HepG2 (cell line): ENCODE data around the gene MAJIN. TPM values are rescaled to one million over a fixed set of nuclear protein-coding genes. Genes with fewer than 3 reads are reported as not detected.

Experiments
- CBFB ChIP-seq: sonication (generic); formaldehyde crosslinking; IDR thresholded peaks from 2 replicates; pipeline ENCODE4 v1.4.0; 2020; ENCODE audit warnings: missing genetic modification reagents
- ESRRA ChIP-seq: sonication (generic); formaldehyde crosslinking; IDR thresholded peaks from 2 replicates; pipeline ENCODE4 v1.5.1; 2020; ENCODE audit warnings: mild to moderate bottlenecking, low read depth, missing genetic modification reagents
- MAFG ChIP-seq: sonication (generic); formaldehyde crosslinking; IDR thresholded peaks from 2 replicates; pipeline ENCODE4 v1.5.1; 2020; ENCODE audit warnings: mild to moderate bottlenecking, missing genetic modification reagents
- SAFB2 ChIP-seq: sonication (generic); formaldehyde crosslinking; IDR thresholded peaks from 2 replicates; pipeline ENCODE4 v1.5.1; 2020; ENCODE audit warnings: missing genetic modification reagents, low read depth, mild to moderate bottlenecking, borderline replicate concordance
- SETDB1 ChIP-seq: sonication (generic); formaldehyde crosslinking; IDR thresholded peaks from 2 replicates; pipeline ENCODE4 v1.5.1; 2020; ENCODE audit warnings: missing genetic modification reagents, mild to moderate bottlenecking, borderline replicate concordance
- STAT5B ChIP-seq: sonication (generic); formaldehyde crosslinking; IDR thresholded peaks from 2 replicates; pipeline ENCODE4 v1.4.0; 2020; ENCODE audit warnings: missing genetic modification reagents
- ZFP1 ChIP-seq: IDR thresholded peaks from 2 replicates; pipeline ENCODE4 v1.6.1; 2016
- ZKSCAN8 ChIP-seq: IDR thresholded peaks from 2 replicates; pipeline ENCODE4 v1.6.1; 2016; ENCODE audit warnings: borderline replicate concordance, missing genetic modification reagents, missing compliant biosample characterization
- ZNF24 ChIP-seq: fragments of 450-650 bp; IDR thresholded peaks from 2 replicates; pipeline ENCODE4 v1.6.1; 2017; ENCODE audit warnings: antibody characterized with exemption, mild to moderate bottlenecking
- ZNF501 ChIP-seq: sonication (generic); formaldehyde crosslinking; IDR thresholded peaks from 2 replicates; pipeline ENCODE4 v1.5.1; 2020; ENCODE audit warnings: mild to moderate bottlenecking, moderate library complexity, missing genetic modification reagents
- ZNF776 ChIP-seq: sonication (generic); formaldehyde crosslinking; IDR thresholded peaks from 2 replicates; pipeline ENCODE4 v1.4.0; 2020; ENCODE audit warnings: mild to moderate bottlenecking, missing genetic modification reagents
- ZNF816 ChIP-seq: sonication (generic); formaldehyde crosslinking; IDR thresholded peaks from 2 replicates; pipeline ENCODE4 v1.8.0; 2022; ENCODE audit warnings: missing genetic modification reagents, mild to moderate bottlenecking, borderline replicate concordance
- polyA plus RNA-seq, 8 experiments: library from polyadenylated mRNA; depleted of rRNA in 3 of 8; stranded (reverse) in 7 of 8; unstranded in 1 of 8; fragments of >200 nt; fragmentation: Illumina TruSeq in 4 of 8; extraction: Trizol in 4 of 8; gene quantifications; 2 replicates each; pipeline versions ENCODE4 v1.2.1 to v1.2.3, GENCODE V29; 2011 to 2016; ENCODE audit warnings: low read depth in 4 of 8, missing spikeins in 1 of 8, mixed read lengths in 1 of 8; ENCODE audit not compliant: insufficient read depth in 1 of 8
- total RNA-seq, 5 experiments: library from RNA; depleted of rRNA; stranded (reverse); fragments of >200 nt; fragmentation: Illumina TruSeq; extraction: Trizol; gene quantifications; 2 replicates each; pipeline ENCODE4 v1.2.3, GENCODE V29; 2016; ENCODE audit warnings: low read depth in 1 of 5
- TF ChIP-seq, protein P1 (sequence below): sonication (generic); formaldehyde crosslinking; conservative IDR thresholded peaks from 2 replicates; pipeline ENCODE4 v1.8.0; 2022; ENCODE audit warnings: low read depth, missing genetic modification reagents
- TF ChIP-seq, protein P2 (sequence below): sonication (generic); formaldehyde crosslinking; IDR thresholded peaks from 2 replicates; pipeline ENCODE4 v1.4.0; 2020; ENCODE audit warnings: missing genetic modification reagents
- TF ChIP-seq, protein P3 (sequence below): sonication (generic); formaldehyde crosslinking; IDR thresholded peaks from 2 replicates; pipeline ENCODE4 v1.5.0; 2020; ENCODE audit warnings: missing genetic modification reagents, mild to moderate bottlenecking, borderline replicate concordance
- TF ChIP-seq, protein P4 (sequence below): sonication (generic); IDR thresholded peaks from 2 replicates; pipeline ENCODE4 v1.6.1; 2016; ENCODE audit warnings: low read depth, borderline replicate concordance
- TF ChIP-seq, protein P5 (sequence below), 2 experiments: sonication (generic) in 1 of 2; formaldehyde crosslinking in 1 of 2; IDR thresholded peaks; 2 replicates each; pipeline versions ENCODE4 v1.4.0 to v1.6.1; 2018 to 2020; ENCODE audit warnings: missing genetic modification reagents in 2 of 2, borderline replicate concordance in 1 of 2, low read depth in 1 of 2, mild to moderate bottlenecking in 1 of 2, missing biosample characterization in 1 of 2
- TF ChIP-seq, protein P6 (sequence below): sonication (generic); formaldehyde crosslinking; IDR thresholded peaks from 2 replicates; pipeline ENCODE4 v1.4.0; 2020; ENCODE audit warnings: missing genetic modification reagents, borderline replicate concordance

Gene MAJIN
- total and polyA plus RNA-seq, 2 of the 13 experiments (the other 11 are each of a cell fraction or from before 2014, with no cell fraction given), result not detected

DNA sequence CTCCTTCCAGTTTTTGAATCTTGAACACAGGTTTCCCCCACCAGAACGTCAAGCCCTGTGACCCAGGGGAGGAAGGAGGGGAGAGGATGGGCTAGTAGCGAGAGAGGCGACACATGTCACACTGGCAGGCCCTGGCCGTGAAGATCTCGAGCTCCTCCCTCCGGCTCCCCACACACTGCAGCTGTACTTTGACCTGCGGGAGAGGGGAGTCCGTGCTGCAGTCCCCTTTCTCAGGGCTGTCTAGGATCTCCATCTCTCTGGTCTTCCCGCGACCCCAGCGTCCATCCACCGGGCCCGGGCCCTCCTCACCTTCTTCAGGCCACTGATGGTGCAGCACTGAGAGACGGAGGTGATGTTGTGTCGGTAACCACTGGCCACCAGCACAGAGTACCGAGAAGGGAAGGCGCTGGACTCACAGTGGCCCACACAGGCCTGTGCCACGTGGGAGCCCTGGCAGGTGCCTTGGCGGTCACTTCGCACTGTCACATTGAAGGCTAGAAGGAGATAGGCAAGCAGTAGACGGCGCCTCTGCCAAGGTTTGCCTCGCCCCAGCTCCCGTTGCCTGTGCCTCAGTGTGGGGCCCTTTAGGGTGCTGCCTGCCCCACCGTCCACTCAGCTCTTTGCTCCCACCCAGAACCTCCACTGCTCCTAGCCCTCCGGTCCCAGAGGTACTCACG lies 37.1 kb downstream of the MAJIN start (continued):
- TF ChIP-seq, protein P1, sequence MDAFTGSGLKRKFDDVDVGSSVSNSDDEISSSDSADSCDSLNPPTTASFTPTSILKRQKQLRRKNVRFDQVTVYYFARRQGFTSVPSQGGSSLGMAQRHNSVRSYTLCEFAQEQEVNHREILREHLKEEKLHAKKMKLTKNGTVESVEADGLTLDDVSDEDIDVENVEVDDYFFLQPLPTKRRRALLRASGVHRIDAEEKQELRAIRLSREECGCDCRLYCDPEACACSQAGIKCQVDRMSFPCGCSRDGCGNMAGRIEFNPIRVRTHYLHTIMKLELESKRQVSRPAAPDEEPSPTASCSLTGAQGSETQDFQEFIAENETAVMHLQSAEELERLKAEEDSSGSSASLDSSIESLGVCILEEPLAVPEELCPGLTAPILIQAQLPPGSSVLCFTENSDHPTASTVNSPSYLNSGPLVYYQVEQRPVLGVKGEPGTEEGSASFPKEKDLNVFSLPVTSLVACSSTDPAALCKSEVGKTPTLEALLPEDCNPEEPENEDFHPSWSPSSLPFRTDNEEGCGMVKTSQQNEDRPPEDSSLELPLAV (CRISPR knock-in tag), result no peak
- TF ChIP-seq CBFB (CRISPR knock-in tag) (no peak), ZNF776 (CRISPR knock-in tag) (no peak), ZNF816 (no peak), ZKSCAN8 (no peak), SAFB2 (CRISPR knock-in tag) (peak; percentile 79; the same call in 1 of the 2 replicates), STAT5B (CRISPR knock-in tag) (no peak), ZNF501 (CRISPR knock-in tag) (no peak; the same call in 1 of the 2 replicates), ESRRA (CRISPR knock-in tag) (0 out of 2 replicates have a peak, but pooled peaks have one; percentile 30), ZFP1 (CRISPR knock-in tag) (no peak), ZNF24 (no peak), SETDB1 (CRISPR knock-in tag) (no peak), MAFG (CRISPR knock-in tag) (no peak)
- TF ChIP-seq, protein P2, sequence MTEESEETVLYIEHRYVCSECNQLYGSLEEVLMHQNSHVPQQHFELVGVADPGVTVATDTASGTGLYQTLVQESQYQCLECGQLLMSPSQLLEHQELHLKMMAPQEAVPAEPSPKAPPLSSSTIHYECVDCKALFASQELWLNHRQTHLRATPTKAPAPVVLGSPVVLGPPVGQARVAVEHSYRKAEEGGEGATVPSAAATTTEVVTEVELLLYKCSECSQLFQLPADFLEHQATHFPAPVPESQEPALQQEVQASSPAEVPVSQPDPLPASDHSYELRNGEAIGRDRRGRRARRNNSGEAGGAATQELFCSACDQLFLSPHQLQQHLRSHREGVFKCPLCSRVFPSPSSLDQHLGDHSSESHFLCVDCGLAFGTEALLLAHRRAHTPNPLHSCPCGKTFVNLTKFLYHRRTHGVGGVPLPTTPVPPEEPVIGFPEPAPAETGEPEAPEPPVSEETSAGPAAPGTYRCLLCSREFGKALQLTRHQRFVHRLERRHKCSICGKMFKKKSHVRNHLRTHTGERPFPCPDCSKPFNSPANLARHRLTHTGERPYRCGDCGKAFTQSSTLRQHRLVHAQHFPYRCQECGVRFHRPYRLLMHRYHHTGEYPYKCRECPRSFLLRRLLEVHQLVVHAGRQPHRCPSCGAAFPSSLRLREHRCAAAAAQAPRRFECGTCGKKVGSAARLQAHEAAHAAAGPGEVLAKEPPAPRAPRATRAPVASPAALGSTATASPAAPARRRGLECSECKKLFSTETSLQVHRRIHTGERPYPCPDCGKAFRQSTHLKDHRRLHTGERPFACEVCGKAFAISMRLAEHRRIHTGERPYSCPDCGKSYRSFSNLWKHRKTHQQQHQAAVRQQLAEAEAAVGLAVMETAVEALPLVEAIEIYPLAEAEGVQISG (CRISPR knock-in tag), result peak; percentile 97
- TF ChIP-seq, protein P3, sequence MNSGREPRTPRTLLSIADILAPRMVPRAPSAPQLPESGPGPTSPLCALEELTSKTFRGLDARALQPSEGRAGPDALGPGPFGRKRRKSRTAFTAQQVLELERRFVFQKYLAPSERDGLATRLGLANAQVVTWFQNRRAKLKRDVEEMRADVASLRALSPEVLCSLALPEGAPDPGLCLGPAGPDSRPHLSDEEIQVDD (CRISPR knock-in tag), result no peak; the same call in 1 of the 2 replicates
- TF ChIP-seq, protein P4, sequence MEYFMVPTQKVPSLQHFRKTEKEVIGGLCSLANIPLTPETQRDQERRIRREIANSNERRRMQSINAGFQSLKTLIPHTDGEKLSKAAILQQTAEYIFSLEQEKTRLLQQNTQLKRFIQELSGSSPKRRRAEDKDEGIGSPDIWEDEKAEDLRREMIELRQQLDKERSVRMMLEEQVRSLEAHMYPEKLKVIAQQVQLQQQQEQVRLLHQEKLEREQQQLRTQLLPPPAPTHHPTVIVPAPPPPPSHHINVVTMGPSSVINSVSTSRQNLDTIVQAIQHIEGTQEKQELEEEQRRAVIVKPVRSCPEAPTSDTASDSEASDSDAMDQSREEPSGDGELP, result peak; percentile 31; the same call in 1 of the 2 replicates
- TF ChIP-seq, protein P5, sequence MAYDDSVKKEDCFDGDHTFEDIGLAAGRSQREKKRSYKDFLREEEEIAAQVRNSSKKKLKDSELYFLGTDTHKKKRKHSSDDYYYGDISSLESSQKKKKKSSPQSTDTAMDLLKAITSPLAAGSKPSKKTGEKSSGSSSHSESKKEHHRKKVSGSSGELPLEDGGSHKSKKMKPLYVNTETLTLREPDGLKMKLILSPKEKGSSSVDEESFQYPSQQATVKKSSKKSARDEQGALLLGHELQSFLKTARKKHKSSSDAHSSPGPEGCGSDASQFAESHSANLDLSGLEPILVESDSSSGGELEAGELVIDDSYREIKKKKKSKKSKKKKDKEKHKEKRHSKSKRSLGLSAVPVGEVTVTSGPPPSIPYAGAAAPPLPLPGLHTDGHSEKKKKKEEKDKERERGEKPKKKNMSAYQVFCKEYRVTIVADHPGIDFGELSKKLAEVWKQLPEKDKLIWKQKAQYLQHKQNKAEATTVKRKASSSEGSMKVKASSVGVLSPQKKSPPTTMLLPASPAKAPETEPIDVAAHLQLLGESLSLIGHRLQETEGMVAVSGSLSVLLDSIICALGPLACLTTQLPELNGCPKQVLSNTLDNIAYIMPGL (CRISPR knock-in tag; IDR thresholded peaks at IDR 0.05; ENCODE audit: borderline replicate concordance in 1 of 2, low read depth in 1 of 2), result peak; percentile 30 to 77; a peak in 3 of 4 replicates
- TF ChIP-seq, protein P6, sequence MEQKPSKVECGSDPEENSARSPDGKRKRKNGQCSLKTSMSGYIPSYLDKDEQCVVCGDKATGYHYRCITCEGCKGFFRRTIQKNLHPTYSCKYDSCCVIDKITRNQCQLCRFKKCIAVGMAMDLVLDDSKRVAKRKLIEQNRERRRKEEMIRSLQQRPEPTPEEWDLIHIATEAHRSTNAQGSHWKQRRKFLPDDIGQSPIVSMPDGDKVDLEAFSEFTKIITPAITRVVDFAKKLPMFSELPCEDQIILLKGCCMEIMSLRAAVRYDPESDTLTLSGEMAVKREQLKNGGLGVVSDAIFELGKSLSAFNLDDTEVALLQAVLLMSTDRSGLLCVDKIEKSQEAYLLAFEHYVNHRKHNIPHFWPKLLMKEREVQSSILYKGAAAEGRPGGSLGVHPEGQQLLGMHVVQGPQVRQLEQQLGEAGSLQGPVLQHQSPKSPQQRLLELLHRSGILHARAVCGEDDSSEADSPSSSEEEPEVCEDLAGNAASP (CRISPR knock-in tag), result 0 out of 2 replicates have a peak, but pooled peaks have one; percentile 49
